HCT116 (cell line): ENCODE results near the gene ECSCR.

Source experiments
- ATF3 ChIP-seq: IDR thresholded peaks from 2 replicates; pipeline ENCODE4 v1.6.1; 2012
- CBX3 ChIP-seq: IDR thresholded peaks from 2 replicates; pipeline ENCODE4 v1.6.1; 2012; ENCODE audit warnings: low read depth
- CEBPB ChIP-seq: IDR thresholded peaks from 2 replicates; pipeline ENCODE4 v1.6.1; 2012; ENCODE audit warnings: low read depth
- CTCF ChIP-seq, 3 experiments: fragments of 200-600 bp in 1 of 3; sonication (generic) in 1 of 3; IDR thresholded peaks in 2 of 3; conservative IDR thresholded peaks in 1 of 3; 2 replicates each; pipeline ENCODE4 v1.5.1; 2012 to 2017; ENCODE audit warnings: low read depth in 2 of 3, low read length in 2 of 3, antibody characterized with exemption in 1 of 3, borderline replicate concordance in 1 of 3, control low read depth in 1 of 3, mild to moderate bottlenecking in 1 of 3, mixed read lengths in 1 of 3, mixed run types in 1 of 3, moderate library complexity in 1 of 3; ENCODE audit not compliant: insufficient read depth in 1 of 3
- EGR1 ChIP-seq: IDR thresholded peaks from 2 replicates; pipeline ENCODE4 v1.6.1; 2012; ENCODE audit warnings: low read depth
- EZH2 ChIP-seq: fragments of 200-600 bp; sonication (generic); IDR thresholded peaks from 2 replicates; pipeline ENCODE4 v1.6.1; 2017; ENCODE audit warnings: antibody characterized with exemption, mixed run types
- EZH2phosphoT487 ChIP-seq: fragments of 200-600 bp; IDR thresholded peaks from 2 replicates; pipeline ENCODE4 v1.6.1; 2018; ENCODE audit warnings: antibody characterized with exemption, borderline replicate concordance
- POLR2A ChIP-seq: IDR thresholded peaks from 2 replicates; pipeline ENCODE4 v1.7.0; 2011; ENCODE audit warnings: borderline replicate concordance; ENCODE audit not compliant: insufficient read depth, insufficient read length; ENCODE audit errors: extremely low read depth
- POLR2AphosphoS5 ChIP-seq: IDR thresholded peaks from 2 replicates; pipeline ENCODE4 v1.6.1; 2011; ENCODE audit warnings: mild to moderate bottlenecking, low read depth, low read length, moderate library complexity
- RAD21 ChIP-seq: IDR thresholded peaks from 2 replicates; pipeline ENCODE4 v1.6.1; 2012; ENCODE audit warnings: low read depth, mild to moderate bottlenecking
- TCF7L2 ChIP-seq: IDR thresholded peaks from 2 replicates; pipeline ENCODE4 v1.7.0; 2011; ENCODE audit warnings: borderline replicate concordance, inconsistent platforms; ENCODE audit not compliant: insufficient read depth, insufficient read length; ENCODE audit errors: extremely low read depth
- ZFX ChIP-seq: fragments of 450-650 bp; IDR thresholded peaks from 2 replicates; pipeline ENCODE4 v1.6.1; 2017
- ZNF274 ChIP-seq: fragments of 200-500 bp; sonication (Bioruptor generic); IDR thresholded peaks from 2 replicates; pipeline ENCODE4 v1.6.1; 2014; ENCODE audit warnings: mild to moderate bottlenecking, low read depth, low read length, inconsistent platforms

DNA sequence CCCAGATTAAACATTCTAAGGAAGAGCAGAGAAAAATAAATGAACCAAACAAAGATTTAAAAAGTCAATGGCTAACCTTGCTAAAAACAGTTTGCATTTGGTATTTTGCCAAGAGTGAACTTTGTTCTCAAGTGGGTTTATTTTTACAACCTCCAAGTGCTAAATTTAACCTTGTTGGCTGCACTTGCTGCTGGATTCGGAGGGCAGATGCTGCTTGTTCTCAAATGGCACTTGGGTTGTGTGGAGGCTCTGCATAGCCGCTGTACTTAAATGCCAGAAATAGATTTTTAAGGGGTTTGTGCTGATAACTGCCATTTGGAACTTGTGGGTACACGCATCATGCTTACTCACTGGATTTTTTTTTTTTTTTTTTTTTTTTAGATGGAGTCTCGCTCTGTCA lies 45.3 kb downstream of the ECSCR start:
- TF ChIP-seq CEBPB (no peak), CTCF (IDR thresholded peaks at IDR 0.05 in 2 of 3, conservative IDR thresholded peaks at IDR 0.05 in 1 of 3; ENCODE audit: borderline replicate concordance in 1 of 3, insufficient read depth in 1 of 3, low read depth in 2 of 3, low read length in 2 of 3) (no peak), CBX3 (no peak), TCF7L2 (no peak), POLR2A (no peak), ZFX (no peak), ATF3 (no peak), EZH2phosphoT487 (no peak), EGR1 (no peak), EZH2 (no peak), POLR2AphosphoS5 (no peak), ZNF274 (no peak), RAD21 (no peak)
